HG02642 (cell line): ENCODE measurements around the gene CFAP91.

ENCODE experiments used
- ATAC-seq: cut with Tn5 transposase; IDR thresholded peaks from one replicate; pipeline ENCODE4 v1.9.1; 2021; ENCODE audit warnings: mild to moderate bottlenecking; ENCODE audit not compliant: unreplicated experiment, poor library complexity

The CFAP91 gene

GRCh38 chr3:119702530-119703527 lies at the start of gene CFAP91:
Gene CFAP91, plus strand, starts transcription at chr3:119703022. Its CDS starts 77 bp downstream, at chr3:119703099.
- peak; percentile 96 for ATAC-seq

DNA sequence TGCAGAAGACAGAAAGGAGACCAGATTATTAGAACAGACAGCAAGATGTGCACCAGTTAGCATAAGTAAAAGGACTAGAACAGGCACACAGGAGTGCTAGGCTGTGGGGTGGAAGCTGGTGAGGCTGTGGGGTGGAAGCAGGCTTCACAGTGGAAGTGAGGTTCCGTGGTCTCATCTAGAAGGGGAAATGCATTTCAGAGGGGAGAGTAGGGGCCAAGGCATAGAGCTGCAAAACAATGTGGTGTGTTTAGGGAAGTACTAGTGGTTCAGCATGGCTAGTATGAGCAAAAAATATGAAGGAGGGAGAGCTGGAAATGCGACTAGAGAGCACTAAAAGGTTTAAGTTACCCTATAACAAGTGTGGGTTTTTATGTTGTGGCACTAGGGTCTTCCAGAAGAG lies 48.9 kb upstream of the CFAP91 start:
- ATAC-seq: no peak

DNA sequence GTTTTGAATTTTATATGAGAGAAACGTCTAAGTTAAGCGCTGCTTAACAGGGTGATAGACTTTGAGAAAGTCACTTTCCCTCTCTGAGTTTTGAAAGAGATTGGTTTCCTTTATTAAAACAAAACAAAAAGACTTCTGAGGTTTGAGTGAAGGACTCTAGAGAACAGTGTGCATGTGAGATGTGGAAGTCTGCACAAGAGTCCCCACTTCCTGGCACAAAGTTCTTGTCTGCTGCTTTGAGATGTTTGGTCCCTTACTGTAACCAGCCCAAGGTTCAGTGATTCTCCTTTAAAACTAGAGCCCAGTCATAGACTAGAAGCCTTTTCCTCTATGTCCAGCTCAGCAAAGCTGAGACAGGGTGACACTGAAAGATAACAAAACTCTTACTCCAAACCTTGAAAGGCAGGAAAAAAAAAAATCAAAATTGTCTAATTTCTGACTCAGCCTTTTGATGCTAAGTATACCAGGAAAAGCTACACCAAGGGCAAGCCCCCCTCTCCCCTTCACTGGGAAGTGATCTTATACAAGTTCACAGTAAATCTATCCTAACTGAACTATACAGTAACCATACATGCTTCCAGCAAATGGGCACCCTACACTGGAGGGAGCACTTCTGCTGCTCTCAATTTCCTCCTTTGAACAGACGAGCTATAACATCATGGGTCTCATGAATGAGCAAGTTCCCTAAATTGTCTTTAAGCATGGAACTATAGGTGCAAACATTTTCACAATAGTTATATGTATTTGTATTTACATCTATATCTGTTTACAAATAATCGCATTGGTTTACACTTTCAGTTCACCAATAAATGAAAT lies 44.7 kb upstream of the CFAP91 start:
- ATAC-seq: no peak

- ATAC-seq: no peak
These were observed 43.8 kb upstream of the CFAP91 start for GRCh38 chr3:119658994-119659393.

DNA sequence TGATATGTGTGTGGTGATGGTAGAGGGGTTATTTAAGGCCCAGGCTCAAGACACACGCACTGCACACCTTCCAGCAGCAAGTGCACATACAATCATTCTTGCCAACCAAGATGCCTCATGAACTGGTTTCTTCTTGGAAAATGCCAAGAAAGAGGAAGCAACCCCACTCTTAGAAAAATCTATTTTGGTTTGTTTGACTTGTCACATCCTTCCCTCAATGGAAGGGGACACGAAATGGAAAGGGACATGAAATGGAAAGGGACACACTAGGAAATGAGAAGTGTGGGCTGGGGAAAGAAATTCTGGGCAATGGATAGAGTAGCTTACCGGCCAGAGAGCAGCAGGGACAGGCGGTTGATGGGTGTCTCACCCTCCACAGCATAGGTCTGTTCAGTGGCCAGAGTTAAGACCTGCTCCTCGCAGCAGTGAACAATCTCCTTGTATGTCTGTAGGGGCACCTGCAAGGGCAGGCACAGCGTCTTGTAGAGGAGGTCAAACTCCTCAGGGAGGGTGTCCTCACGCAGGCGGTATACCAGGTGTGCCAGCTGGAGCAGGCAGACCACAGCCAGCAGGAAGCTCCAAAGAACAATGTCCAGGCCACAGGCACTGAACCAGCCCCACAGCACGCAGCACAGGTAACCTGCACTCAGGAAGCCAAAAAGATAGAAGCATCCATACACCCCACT lies 43.1 kb upstream of the CFAP91 start:
- ATAC-seq: no peak

- no peak for ATAC-seq
These were observed 42.1 kb upstream of the CFAP91 start, which contains the start of gene POPDC2 for GRCh38 chr3:119660474-119661440. Gene POPDC2, minus strand, starts transcription at chr3:119660589. Its CDS starts 166 bp downstream, at chr3:119660423.

GRCh38 chr3:119662604-119663373 lies 40.0 kb upstream of the CFAP91 start:
- ATAC-seq: no peak

DNA sequence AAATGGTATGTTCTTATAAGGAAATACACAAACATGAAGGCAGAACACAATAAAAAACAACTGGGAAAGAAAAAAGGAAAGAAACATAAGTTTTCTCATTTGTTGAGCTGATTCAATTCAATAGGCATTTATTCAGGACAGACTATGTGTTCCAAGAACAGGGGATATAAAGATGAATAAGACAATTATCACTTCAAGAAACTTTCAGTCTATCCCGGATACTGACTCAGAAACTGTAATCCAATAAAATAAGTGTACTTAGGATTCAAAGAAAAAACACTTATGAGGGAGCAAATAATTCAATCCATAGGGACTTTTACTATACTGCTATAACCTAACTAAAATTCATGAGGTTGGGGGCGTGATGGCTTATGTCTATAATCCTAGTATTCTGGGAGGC lies 38.9 kb upstream of the CFAP91 start:
- no peak for ATAC-seq

GRCh38 chr3:119664370-119664769 lies 38.5 kb upstream of the CFAP91 start:
- no peak for ATAC-seq

- ATAC-seq: peak; percentile 38
These were observed 37.9 kb upstream of the CFAP91 start for GRCh38 chr3:119664850-119665379.

- no peak for ATAC-seq
These were observed 36.8 kb upstream of the CFAP91 start for GRCh38 chr3:119665954-119666559.

DNA sequence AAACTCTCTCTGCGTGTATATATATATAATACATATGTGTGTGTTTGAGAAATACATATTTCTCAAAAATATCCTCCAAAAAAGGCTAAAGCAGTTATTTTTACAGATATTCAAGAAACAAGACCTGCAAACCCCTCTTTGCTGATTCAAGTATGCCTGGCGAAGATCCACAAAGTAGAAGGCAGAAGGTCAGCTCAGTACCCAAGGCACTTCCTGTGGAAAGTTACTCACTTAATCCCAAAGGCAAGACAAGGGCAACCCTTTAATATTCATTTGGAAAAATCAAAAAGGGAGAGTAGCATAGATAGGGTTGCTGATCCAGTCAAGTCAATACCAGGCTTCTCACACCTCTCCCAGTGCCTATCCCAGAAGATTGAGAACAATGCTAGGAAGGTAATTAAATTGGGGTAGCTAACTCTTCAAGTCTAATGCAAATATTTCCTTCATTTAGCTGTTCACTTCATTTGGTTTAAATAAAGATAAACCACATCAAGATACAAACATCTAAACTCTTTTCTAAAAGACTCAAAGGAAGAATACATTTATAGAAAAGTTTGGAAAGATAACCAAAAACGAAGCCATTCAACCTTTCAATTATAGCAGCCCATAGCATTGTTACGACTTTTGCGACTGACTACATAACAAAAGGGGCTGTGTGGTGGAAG lies 32.8 kb upstream of the CFAP91 start:
- no peak for ATAC-seq

GRCh38 chr3:119672776-119673175 lies 30.0 kb upstream of the CFAP91 start:
- no peak for ATAC-seq

DNA sequence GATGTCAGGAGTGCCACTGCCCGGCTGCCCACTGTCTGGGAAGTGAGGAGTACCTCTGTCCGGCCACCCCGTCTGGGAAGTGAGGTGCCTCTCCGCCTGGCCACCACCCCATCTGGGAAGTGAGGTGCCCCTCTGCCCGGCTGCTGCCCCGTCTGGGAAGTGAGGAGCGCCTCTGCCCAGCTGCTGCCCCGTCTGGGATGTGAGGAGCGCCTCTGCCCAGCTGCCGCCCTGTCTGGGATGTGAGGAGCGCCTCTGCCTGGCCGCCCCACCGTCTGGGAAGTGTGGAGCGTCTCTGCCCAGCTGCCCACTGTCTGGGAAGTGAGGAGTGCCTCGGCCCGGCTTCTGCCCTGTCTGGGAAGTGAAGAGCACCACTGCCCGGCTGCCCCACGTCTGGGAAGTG lies 28.9 kb upstream of the CFAP91 start:
- no peak for ATAC-seq

GRCh38 chr3:119675188-119675874 lies 27.5 kb upstream of the CFAP91 start:
- ATAC-seq: no peak

DNA sequence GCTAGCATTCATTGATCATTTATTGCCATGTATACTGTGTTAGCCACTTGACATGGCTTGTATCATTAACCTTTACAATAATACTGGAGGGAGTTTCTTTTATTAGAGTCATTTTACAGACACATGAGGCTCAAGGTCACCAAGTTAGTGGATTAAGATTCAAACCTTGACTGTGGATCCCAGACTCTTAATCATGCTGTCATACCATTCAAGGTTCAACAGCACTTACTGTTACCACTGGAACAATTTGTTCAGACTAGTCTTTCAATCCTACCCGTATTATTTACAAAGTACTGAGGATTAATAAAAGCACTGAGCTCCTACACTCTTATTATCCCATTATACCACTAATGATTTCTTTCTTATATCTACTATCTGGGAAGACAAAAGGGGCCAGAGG lies 26.8 kb upstream of the CFAP91 start:
- no peak for ATAC-seq
